ENCODE measurements around the gene DNMT3B. TPM values are rescaled to one million over a fixed set of nuclear protein-coding genes. Genes with fewer than 3 reads are reported as not detected.

DNMT3B gene
- polyA plus RNA-seq, 1 donor (not counting 4 experiments of a cell fraction or from before 2014, with no cell fraction given) = 1.1 TPM

DNA sequence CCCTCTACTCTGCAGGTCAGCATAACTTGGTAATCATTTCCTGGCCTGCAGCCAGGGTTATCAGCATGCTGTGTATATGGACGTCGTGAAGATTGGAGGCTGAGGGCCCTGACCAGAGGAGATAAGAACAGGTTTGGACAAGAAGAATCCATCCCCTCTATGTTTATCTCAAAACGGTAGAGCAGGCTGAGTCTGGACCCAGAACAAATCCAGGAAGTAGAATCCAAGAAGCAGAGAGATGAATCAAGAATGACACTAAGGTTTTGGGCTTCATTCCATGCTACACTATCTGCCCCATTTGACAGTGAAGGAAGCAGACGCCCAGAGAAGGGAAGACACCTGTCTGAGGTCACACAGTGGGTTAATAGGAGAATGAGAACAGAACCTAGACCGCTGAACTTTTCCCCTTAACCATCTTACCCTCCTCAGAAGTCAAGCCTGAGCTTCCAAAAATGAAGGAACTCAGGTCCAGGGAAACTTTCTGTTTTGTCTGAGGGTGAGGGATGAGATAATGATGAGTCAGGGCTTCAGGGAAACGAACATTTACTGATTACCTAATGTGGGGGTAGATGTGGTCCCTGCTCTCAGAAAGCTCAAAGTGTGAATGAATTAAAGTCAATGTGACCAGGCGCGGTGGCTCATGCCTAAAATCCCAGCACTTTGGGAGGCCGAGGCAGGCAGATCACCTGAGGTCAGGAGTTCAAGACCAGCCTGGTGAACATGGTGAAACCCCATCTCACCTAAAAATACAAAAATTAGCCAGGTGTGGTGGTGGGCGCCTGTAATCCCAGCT lies 9.5 kb upstream of the DNMT3B start:
- no peaks in the 10 kb centered on the region for H4K20me1 ChIP-seq (ENCODE audit: control insufficient read depth, extremely low read depth, insufficient read depth, low read length)
- peaks cover 19% of the 10 kb centered on the region for H3K4me1 ChIP-seq (ENCODE audit: control insufficient read depth, extremely low read depth, insufficient read depth, low read length)
- no peak overlapping the region for H3K9ac ChIP-seq (ENCODE audit: control insufficient read depth, extremely low read depth, insufficient read depth, low read length)
- H3K9me3 ChIP-seq (ENCODE audit: control insufficient read depth, low read depth, low read length) = no peaks in the 10 kb centered on the region
- FAIRE-seq (no peak), DNase-seq (ENCODE audit: low read depth, low spot score) (no peak)
- no peaks in the 10 kb centered on the region for H3K79me2 ChIP-seq (ENCODE audit: control insufficient read depth, insufficient read depth, low read length)
- H2AFZ ChIP-seq (ENCODE audit: control insufficient read depth, low read length) = peak overlapping the region; percentile 80
- no peaks in the 10 kb centered on the region for H3K36me3 ChIP-seq (ENCODE audit: control insufficient read depth in 2 of 2, extremely low read depth in 1 of 2, insufficient read depth in 2 of 2, low read length in 2 of 2)
- H3K27me3 ChIP-seq (ENCODE audit: control insufficient read depth, extremely low read depth, insufficient read depth, low read length) = no peaks in the 10 kb centered on the region
- H3K27ac ChIP-seq (ENCODE audit: control insufficient read depth, insufficient read depth, low read length) = peak overlapping the region; percentile 59
- no peak overlapping the region for H3K4me3 ChIP-seq (ENCODE audit: control insufficient read depth in 2 of 3, extremely low read depth in 1 of 3, insufficient read depth in 2 of 3, low read depth in 1 of 3, low read length in 3 of 3)
- TF ChIP-seq EZH2 (IDR thresholded peaks at IDR 0.05; ENCODE audit: low read length) = no peak
- TF ChIP-seq, protein P1, sequence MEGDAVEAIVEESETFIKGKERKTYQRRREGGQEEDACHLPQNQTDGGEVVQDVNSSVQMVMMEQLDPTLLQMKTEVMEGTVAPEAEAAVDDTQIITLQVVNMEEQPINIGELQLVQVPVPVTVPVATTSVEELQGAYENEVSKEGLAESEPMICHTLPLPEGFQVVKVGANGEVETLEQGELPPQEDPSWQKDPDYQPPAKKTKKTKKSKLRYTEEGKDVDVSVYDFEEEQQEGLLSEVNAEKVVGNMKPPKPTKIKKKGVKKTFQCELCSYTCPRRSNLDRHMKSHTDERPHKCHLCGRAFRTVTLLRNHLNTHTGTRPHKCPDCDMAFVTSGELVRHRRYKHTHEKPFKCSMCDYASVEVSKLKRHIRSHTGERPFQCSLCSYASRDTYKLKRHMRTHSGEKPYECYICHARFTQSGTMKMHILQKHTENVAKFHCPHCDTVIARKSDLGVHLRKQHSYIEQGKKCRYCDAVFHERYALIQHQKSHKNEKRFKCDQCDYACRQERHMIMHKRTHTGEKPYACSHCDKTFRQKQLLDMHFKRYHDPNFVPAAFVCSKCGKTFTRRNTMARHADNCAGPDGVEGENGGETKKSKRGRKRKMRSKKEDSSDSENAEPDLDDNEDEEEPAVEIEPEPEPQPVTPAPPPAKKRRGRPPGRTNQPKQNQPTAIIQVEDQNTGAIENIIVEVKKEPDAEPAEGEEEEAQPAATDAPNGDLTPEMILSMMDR (optimal IDR thresholded peaks at IDR 0.05 in 1 of 3, IDR thresholded peaks at IDR 0.05 in 1 of 3, conservative IDR thresholded peaks at IDR 0.05 in 1 of 3; ENCODE audit: extremely low read depth in 1 of 3, insufficient read depth in 2 of 3, low read length in 3 of 3) = no peak
- dilution Hi-C loops (cut with MboI; ENCODE audit: extremely low pct_ligation_motif_present, low sequenced_read_pairs) = no loop called here
- H3K9me1 ChIP-seq (ENCODE audit: control insufficient read depth, extremely low read depth, insufficient read depth, low read length) = no peaks in the 10 kb centered on the region
- H3K4me2 ChIP-seq (ENCODE audit: control insufficient read depth, extremely low read depth, insufficient read depth, low read depth, low read length) = peak overlapping the region; percentile 63

- Histone ChIP-seq H3K27ac (ENCODE audit: control insufficient read depth, insufficient read depth, low read length) (no peak overlapping the region), H4K20me1 (ENCODE audit: control insufficient read depth, extremely low read depth, insufficient read depth, low read length) (no peaks in the 10 kb centered on the region), H3K4me3 (ENCODE audit: control insufficient read depth in 2 of 3, extremely low read depth in 1 of 3, insufficient read depth in 2 of 3, low read depth in 1 of 3, low read length in 3 of 3) (no peak overlapping the region), H3K9ac (ENCODE audit: control insufficient read depth, extremely low read depth, insufficient read depth, low read length) (no peak overlapping the region), H3K4me1 (ENCODE audit: control insufficient read depth, extremely low read depth, insufficient read depth, low read length) (peaks cover 19% of the 10 kb centered on the region), H3K4me2 (ENCODE audit: control insufficient read depth, extremely low read depth, insufficient read depth, low read depth, low read length) (no peak overlapping the region), H3K36me3 (ENCODE audit: control insufficient read depth in 2 of 2, extremely low read depth in 1 of 2, insufficient read depth in 2 of 2, low read length in 2 of 2) (no peaks in the 10 kb centered on the region), H3K9me3 (ENCODE audit: control insufficient read depth, low read depth, low read length) (no peaks in the 10 kb centered on the region), H3K27me3 (ENCODE audit: control insufficient read depth, extremely low read depth, insufficient read depth, low read length) (no peaks in the 10 kb centered on the region), H3K79me2 (ENCODE audit: control insufficient read depth, insufficient read depth, low read length) (no peaks in the 10 kb centered on the region), H2AFZ (ENCODE audit: control insufficient read depth, low read length) (no peak overlapping the region), H3K9me1 (ENCODE audit: control insufficient read depth, extremely low read depth, insufficient read depth, low read length) (no peaks in the 10 kb centered on the region)
- FAIRE-seq (no peak), DNase-seq (ENCODE audit: low read depth, low spot score) (no peak)
- dilution Hi-C loops (cut with MboI; ENCODE audit: extremely low pct_ligation_motif_present, low sequenced_read_pairs) = no loop called here
- TF ChIP-seq EZH2 (IDR thresholded peaks at IDR 0.05; ENCODE audit: low read length) = no peak
- TF ChIP-seq, protein P1 (optimal IDR thresholded peaks at IDR 0.05 in 1 of 3, IDR thresholded peaks at IDR 0.05 in 1 of 3, conservative IDR thresholded peaks at IDR 0.05 in 1 of 3; ENCODE audit: extremely low read depth in 1 of 3, insufficient read depth in 2 of 3, low read length in 3 of 3) = no peak
Observed at GRCh38 chr20:32753731-32754130, 8.5 kb upstream of the DNMT3B start.
